GM19438 (cell line): ENCODE measurements around the gene TNFRSF1B.

ENCODE experiments used
- ATAC-seq: cut with Tn5 transposase; IDR thresholded peaks from one replicate; pipeline ENCODE4 v1.9.1; 2021; ENCODE audit warnings: low read depth; ENCODE audit not compliant: unreplicated experiment

Gene TNFRSF1B

DNA sequence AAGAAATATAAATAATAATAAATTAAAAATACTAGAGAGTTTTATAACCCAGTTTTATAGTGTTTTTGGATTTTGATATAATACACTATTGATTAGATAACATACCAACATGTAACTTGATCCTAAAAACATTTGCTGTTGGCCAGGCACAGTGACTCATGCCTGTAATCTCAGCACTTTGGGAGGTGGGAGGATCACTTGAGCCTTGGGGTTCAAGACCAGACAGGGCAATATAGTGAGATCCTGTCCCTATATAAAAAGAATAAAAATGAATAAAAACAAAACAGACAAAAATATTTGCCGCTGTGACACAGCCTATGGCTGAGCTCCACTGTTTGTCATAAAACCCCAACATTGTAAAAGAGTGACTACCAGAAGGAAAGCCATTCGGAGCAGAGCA, 89.1 kb downstream of the TNFRSF1B start:
- ATAC-seq = no peak

GRCh38 chr1:12258272-12258671, 91.5 kb downstream of the TNFRSF1B start:
- no peak for ATAC-seq
